Liver (tissue), 9 donors: ENCODE results near the gene P2RY6. TPM values are rescaled to one million over a fixed set of nuclear protein-coding genes. Genes with fewer than 3 reads are reported as not detected.

Source experiments
- DNase-seq: peaks from one replicate; pipeline ENCODE4 v3.0.0-alpha.2; 2017; ENCODE audit warnings: low spot score
- H3K27ac ChIP-seq, 2 donors: one replicate each; pipeline ENCODE4 v1.7.0; 2013; ENCODE audit warnings: inconsistent platforms in 2 of 2, low read length in 2 of 2, control low read depth in 1 of 2, low read depth in 1 of 2, mild to moderate bottlenecking in 1 of 2
- H3K27me3 ChIP-seq, 4 donors: one replicate each; pipeline versions ENCODE4 v1.6.1 to v1.7.0; 2013; ENCODE audit warnings: low read length in 3 of 4, inconsistent platforms in 1 of 4, mild to moderate bottlenecking in 1 of 4, moderate library complexity in 1 of 4; ENCODE audit not compliant: control insufficient read depth in 4 of 4, insufficient read depth in 4 of 4
- H3K36me3 ChIP-seq, 4 donors: one replicate each; pipeline versions ENCODE4 v1.6.1 to v1.7.0; 2013; ENCODE audit warnings: low read length in 3 of 4, mild to moderate bottlenecking in 3 of 4, low read depth in 1 of 4, moderate library complexity in 1 of 4; ENCODE audit not compliant: control insufficient read depth in 4 of 4, insufficient read depth in 3 of 4
- H3K4me1 ChIP-seq, 4 donors: one replicate each; pipeline versions ENCODE4 v1.6.1 to v1.7.0; 2013; ENCODE audit warnings: low read length in 3 of 4, mild to moderate bottlenecking in 3 of 4, moderate library complexity in 1 of 4; ENCODE audit not compliant: control insufficient read depth in 4 of 4, insufficient read depth in 4 of 4
- H3K4me3 ChIP-seq, 3 donors: one replicate each; pipeline versions ENCODE4 v1.6.1 to v1.7.0; 2013; ENCODE audit warnings: low read length in 3 of 3, control low read depth in 1 of 3, low read depth in 1 of 3, mild to moderate bottlenecking in 1 of 3
- H3K9ac ChIP-seq, 2 donors: one replicate each; pipeline ENCODE4 v1.7.0; 2013; ENCODE audit warnings: low read length in 2 of 2, mild to moderate bottlenecking in 2 of 2, moderate library complexity in 2 of 2, control low read depth in 1 of 2, low read depth in 1 of 2
- H3K9me3 ChIP-seq, 4 donors: one replicate each; pipeline versions ENCODE4 v1.6.1 to v1.7.0; 2013; ENCODE audit warnings: low read length in 3 of 4; ENCODE audit not compliant: control insufficient read depth in 4 of 4
- EGR1 ChIP-seq, 2 donors: IDR thresholded peaks; 2 replicates each; pipeline ENCODE4 v1.6.1; 2016 to 2018; ENCODE audit warnings: antibody characterized with exemption in 2 of 2, low read depth in 2 of 2
- FOXA1 ChIP-seq: IDR thresholded peaks from 2 replicates; pipeline ENCODE4 v1.6.1; 2016; ENCODE audit warnings: antibody characterized with exemption
- FOXA2 ChIP-seq: IDR thresholded peaks from 2 replicates; pipeline ENCODE4 v1.6.1; 2016; ENCODE audit warnings: antibody characterized with exemption
- GABPA ChIP-seq, 2 donors: IDR thresholded peaks in 1 of 2; conservative IDR thresholded peaks in 1 of 2; 2 replicates each; pipeline ENCODE4 v1.6.1; 2016; ENCODE audit warnings: antibody characterized with exemption in 2 of 2, mild to moderate bottlenecking in 1 of 2, moderate library complexity in 1 of 2
- HNF4A ChIP-seq, 2 donors: conservative IDR thresholded peaks; 2 replicates each; pipeline ENCODE4 v1.6.1; 2016; ENCODE audit warnings: antibody characterized with exemption in 2 of 2, mild to moderate bottlenecking in 2 of 2
- HNF4G ChIP-seq: IDR thresholded peaks from 2 replicates; pipeline ENCODE4 v1.6.1; 2016; ENCODE audit warnings: antibody characterized with exemption
- JUND ChIP-seq, 2 donors: IDR thresholded peaks; 2 replicates each; pipeline ENCODE4 v1.6.1; 2016; ENCODE audit warnings: antibody characterized with exemption in 2 of 2
- RAD21 ChIP-seq, 2 donors: IDR thresholded peaks; 2 replicates each; pipeline ENCODE4 v1.6.1; 2016; ENCODE audit warnings: antibody characterized with exemption in 2 of 2, mild to moderate bottlenecking in 2 of 2
- RXRA ChIP-seq, 2 donors: IDR thresholded peaks; 2 replicates each; pipeline ENCODE4 v1.6.1; 2017 to 2018; ENCODE audit warnings: antibody characterized with exemption in 2 of 2, mild to moderate bottlenecking in 1 of 2
- SP1 ChIP-seq: IDR thresholded peaks from 2 replicates; pipeline ENCODE4 v1.6.1; 2018; ENCODE audit warnings: antibody characterized with exemption, mild to moderate bottlenecking
- TAF1 ChIP-seq: conservative IDR thresholded peaks from 2 replicates; pipeline ENCODE4 v1.6.1; 2016; ENCODE audit warnings: antibody characterized with exemption, mild to moderate bottlenecking
- YY1 ChIP-seq: IDR thresholded peaks from 2 replicates; pipeline ENCODE4 v1.6.1; 2016; ENCODE audit warnings: antibody characterized with exemption, mild to moderate bottlenecking
- WGBS: extraction: QIAGEN DNeasy Blood & Tissue Kit; methylation state at CpG from one replicate; pipeline ENCODE4 v1.1.7; 2013; 5-methylcytosine and 5-hydroxymethylcytosine counted together
- polyA plus RNA-seq, 2 donors: library from polyadenylated mRNA; stranded (reverse) in 1 of 2; unstranded in 1 of 2; fragments of 200-250 nt in 1 of 2; fragments of >200 nt in 1 of 2; fragmentation: Nextera tagmentation in 1 of 2; extraction: Ambion mirVana in 1 of 2; gene quantifications; one replicate each; pipeline versions ENCODE4 v1.2.1 to v1.2.3, GENCODE V29; 2013 to 2015
- total RNA-seq, 2 donors: library from RNA; depleted of rRNA; stranded (reverse); fragments of >200 nt; gene quantifications; one replicate each; pipeline ENCODE4 v1.2.3, GENCODE V29; 2014
- TF ChIP-seq, protein P1 (sequence below): IDR thresholded peaks from 2 replicates; pipeline ENCODE4 v1.6.1; 2016; ENCODE audit warnings: antibody characterized with exemption
- TF ChIP-seq, protein P2 (sequence below): IDR thresholded peaks from 2 replicates; pipeline ENCODE4 v1.6.1; 2016; ENCODE audit warnings: antibody characterized with exemption
- TF ChIP-seq, protein P3 (sequence below): IDR thresholded peaks from 2 replicates; pipeline ENCODE4 v1.6.1; 2016; ENCODE audit warnings: antibody characterized with exemption, mild to moderate bottlenecking
- TF ChIP-seq, protein P4 (sequence below): IDR thresholded peaks from 2 replicates; pipeline ENCODE4 v1.6.1; 2016; ENCODE audit warnings: antibody characterized with exemption
- donor health status: healthy.
- donor health status: healthy.
- donor health status: healthy.
- donor health status: healthy.
- donor health status: healthy.

Gene P2RY6
- total and polyA plus RNA-seq, 4 donors = 0.21 to 1.3 (median 0.78) TPM

DNA sequence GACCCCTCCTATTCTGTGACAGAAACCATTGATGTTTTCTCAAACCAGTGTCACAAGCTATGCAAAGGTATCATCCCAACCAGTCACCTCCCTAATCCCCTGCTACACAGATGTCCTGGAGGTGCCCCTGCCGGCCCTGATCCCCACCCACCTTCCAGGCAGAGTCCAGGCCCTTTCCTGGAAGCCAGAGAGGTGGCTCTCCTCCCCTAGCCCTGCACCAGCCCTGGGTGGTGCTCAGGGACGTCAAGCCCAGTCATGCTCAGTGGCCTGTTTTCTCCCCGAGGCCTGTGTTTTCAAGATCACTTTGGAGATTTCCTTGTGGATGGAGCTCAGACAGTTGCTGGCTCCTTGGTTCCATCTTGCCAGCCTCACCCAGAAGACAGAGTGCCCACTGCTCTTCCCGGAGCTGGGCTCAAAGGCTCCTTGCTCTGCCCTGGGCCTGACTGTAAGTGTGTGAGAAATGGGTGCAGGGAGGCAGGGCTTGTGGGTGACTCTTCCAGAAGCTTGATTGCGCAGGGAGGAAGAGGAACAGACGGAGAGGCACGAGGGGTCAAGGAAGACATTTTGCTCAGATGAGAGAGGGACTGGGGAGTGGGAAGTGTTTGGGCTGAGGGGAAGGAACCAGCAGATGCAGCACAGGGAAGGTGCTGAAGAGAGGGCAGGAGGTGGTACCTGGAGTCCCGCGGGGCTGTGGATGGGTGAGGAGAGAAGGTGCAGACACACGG, 11.3 kb downstream of the P2RY6 start:
- H3K4me1 ChIP-seq = no peaks in the 10 kb centered on the region
- H3K27ac ChIP-seq = no peak overlapping the region
- H3K27me3 ChIP-seq = no peaks in the 10 kb centered on the region
- no peaks in the 10 kb centered on the region for H3K36me3 ChIP-seq
- no peak overlapping the region for H3K9ac ChIP-seq
- no peak for TF ChIP-seq SP1
- no peak for TF ChIP-seq RXRA (IDR thresholded peaks at IDR 0.05)
- TF ChIP-seq, protein P1, sequence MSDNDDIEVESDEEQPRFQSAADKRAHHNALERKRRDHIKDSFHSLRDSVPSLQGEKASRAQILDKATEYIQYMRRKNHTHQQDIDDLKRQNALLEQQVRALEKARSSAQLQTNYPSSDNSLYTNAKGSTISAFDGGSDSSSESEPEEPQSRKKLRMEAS = no peak
- no peak for TF ChIP-seq YY1
- TF ChIP-seq, protein P2, sequence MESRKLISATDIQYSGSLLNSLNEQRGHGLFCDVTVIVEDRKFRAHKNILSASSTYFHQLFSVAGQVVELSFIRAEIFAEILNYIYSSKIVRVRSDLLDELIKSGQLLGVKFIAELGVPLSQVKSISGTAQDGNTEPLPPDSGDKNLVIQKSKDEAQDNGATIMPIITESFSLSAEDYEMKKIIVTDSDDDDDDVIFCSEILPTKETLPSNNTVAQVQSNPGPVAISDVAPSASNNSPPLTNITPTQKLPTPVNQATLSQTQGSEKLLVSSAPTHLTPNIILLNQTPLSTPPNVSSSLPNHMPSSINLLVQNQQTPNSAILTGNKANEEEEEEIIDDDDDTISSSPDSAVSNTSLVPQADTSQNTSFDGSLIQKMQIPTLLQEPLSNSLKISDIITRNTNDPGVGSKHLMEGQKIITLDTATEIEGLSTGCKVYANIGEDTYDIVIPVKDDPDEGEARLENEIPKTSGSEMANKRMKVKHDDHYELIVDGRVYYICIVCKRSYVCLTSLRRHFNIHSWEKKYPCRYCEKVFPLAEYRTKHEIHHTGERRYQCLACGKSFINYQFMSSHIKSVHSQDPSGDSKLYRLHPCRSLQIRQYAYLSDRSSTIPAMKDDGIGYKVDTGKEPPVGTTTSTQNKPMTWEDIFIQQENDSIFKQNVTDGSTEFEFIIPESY = no peak
- TF ChIP-seq RAD21 (IDR thresholded peaks at IDR 0.05) = no peak
- no peak for TF ChIP-seq HNF4G
- no peak for TF ChIP-seq EGR1 (IDR thresholded peaks at IDR 0.05; ENCODE audit: low read depth in 2 of 2)
- TF ChIP-seq GABPA (IDR thresholded peaks at IDR 0.05 in 1 of 2, conservative IDR thresholded peaks at IDR 0.05 in 1 of 2) = no peak
- TF ChIP-seq HNF4A (conservative IDR thresholded peaks at IDR 0.05) = no peak
- TF ChIP-seq JUND (IDR thresholded peaks at IDR 0.05) = no peak
- no peak for TF ChIP-seq FOXA2
- TF ChIP-seq, protein P3, sequence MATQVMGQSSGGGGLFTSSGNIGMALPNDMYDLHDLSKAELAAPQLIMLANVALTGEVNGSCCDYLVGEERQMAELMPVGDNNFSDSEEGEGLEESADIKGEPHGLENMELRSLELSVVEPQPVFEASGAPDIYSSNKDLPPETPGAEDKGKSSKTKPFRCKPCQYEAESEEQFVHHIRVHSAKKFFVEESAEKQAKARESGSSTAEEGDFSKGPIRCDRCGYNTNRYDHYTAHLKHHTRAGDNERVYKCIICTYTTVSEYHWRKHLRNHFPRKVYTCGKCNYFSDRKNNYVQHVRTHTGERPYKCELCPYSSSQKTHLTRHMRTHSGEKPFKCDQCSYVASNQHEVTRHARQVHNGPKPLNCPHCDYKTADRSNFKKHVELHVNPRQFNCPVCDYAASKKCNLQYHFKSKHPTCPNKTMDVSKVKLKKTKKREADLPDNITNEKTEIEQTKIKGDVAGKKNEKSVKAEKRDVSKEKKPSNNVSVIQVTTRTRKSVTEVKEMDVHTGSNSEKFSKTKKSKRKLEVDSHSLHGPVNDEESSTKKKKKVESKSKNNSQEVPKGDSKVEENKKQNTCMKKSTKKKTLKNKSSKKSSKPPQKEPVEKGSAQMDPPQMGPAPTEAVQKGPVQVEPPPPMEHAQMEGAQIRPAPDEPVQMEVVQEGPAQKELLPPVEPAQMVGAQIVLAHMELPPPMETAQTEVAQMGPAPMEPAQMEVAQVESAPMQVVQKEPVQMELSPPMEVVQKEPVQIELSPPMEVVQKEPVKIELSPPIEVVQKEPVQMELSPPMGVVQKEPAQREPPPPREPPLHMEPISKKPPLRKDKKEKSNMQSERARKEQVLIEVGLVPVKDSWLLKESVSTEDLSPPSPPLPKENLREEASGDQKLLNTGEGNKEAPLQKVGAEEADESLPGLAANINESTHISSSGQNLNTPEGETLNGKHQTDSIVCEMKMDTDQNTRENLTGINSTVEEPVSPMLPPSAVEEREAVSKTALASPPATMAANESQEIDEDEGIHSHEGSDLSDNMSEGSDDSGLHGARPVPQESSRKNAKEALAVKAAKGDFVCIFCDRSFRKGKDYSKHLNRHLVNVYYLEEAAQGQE = no peak
- TF ChIP-seq, protein P4, sequence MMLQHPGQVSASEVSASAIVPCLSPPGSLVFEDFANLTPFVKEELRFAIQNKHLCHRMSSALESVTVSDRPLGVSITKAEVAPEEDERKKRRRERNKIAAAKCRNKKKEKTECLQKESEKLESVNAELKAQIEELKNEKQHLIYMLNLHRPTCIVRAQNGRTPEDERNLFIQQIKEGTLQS = no peak
- TF ChIP-seq FOXA1 = no peak
- DNase-seq = no peak
- H3K9me3 ChIP-seq = no peaks in the 10 kb centered on the region
- WGBS = 81% methylated on average over 10 of the region's 10 CpGs
- H3K4me3 ChIP-seq = no peak overlapping the region

DNA sequence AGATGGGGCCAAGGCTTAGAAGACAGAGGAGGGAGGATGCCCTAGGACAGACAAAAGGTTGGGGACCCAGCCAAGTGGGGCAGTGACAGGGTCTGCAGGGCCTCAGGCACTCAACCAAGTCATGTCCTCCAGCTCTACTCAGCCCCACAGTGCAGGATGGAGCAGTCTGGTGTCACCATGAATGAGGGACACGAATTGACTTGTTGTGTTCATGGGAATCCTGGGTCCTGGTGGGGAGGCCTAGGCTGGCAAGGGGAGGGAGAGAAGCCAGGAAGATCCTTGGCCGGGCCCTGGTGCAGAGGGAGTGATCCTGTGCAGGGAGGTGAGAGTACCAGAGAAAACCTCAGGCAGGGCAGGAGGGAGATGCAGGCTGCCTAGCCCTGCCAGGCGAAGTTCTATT, 12.0 kb downstream of the P2RY6 start:
- TF ChIP-seq TAF1 = no peak
- TF ChIP-seq, protein P1 = no peak
- TF ChIP-seq JUND (IDR thresholded peaks at IDR 0.05) = no peak
- no peak for TF ChIP-seq RAD21 (IDR thresholded peaks at IDR 0.05)
- TF ChIP-seq HNF4G = no peak
- no peak for TF ChIP-seq HNF4A (conservative IDR thresholded peaks at IDR 0.05)
- TF ChIP-seq FOXA1 = no peak
- TF ChIP-seq, protein P4 = no peak
- TF ChIP-seq EGR1 (IDR thresholded peaks at IDR 0.05; ENCODE audit: low read depth in 2 of 2) = no peak
- no peak for TF ChIP-seq SP1
- Histone ChIP-seq H3K4me3 (no peak overlapping the region), H3K9me3 (no peaks in the 10 kb centered on the region), H3K27me3 (no peaks in the 10 kb centered on the region), H3K27ac (no peak overlapping the region), H3K9ac (no peak overlapping the region), H3K4me1 (peaks cover 0 to 3% (median under 1%) of the 10 kb centered on the region in 4 donors), H3K36me3 (no peaks in the 10 kb centered on the region)
- 88% methylated on average over 3 of the region's 3 CpGs for WGBS
- DNase-seq = no peak
